Activated T-cell treated with anti-CD3 and anti-CD28 coated beads for 48 hours (primary cell): ENCODE results near the gene SDSL.
A peak's percentile ranks its signal among the peaks of the same experiment; 100 is the strongest.

Experiments used
- DNase-seq: peaks from one replicate; pipeline ENCODE4 v3.0.0-alpha.2; 2020; ENCODE audit warnings: low read depth

SDSL gene

DNA sequence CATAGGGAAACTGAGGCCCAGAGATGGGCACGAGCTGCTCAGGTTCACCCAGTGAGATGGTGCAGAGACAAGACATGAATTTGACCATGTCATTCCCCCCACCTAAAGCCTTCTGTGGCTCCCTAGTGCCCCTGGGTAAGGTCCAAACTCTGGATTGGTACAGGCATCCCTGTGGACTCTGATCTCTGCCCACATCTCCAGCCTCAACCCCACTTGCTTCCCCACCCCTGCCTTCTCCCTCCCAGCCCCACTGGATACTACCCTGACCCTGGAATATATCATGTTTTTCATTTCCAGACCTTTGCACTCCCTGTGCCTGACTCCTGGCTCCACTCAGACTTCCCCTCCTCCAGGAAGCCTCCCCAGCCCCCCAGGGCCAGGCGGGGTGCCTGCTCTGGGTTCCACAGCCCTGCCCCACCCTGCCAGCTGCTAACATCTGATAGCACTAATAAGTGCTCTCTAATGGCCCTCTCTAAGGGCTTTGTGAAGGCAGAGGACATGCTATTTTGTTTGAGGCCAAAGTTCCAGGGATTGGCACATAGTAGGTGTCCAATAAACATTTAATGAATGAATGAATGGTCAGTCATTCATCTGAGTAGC lies 1.1 kb upstream of the SDSL start:
- DNase-seq = no peak

DNA sequence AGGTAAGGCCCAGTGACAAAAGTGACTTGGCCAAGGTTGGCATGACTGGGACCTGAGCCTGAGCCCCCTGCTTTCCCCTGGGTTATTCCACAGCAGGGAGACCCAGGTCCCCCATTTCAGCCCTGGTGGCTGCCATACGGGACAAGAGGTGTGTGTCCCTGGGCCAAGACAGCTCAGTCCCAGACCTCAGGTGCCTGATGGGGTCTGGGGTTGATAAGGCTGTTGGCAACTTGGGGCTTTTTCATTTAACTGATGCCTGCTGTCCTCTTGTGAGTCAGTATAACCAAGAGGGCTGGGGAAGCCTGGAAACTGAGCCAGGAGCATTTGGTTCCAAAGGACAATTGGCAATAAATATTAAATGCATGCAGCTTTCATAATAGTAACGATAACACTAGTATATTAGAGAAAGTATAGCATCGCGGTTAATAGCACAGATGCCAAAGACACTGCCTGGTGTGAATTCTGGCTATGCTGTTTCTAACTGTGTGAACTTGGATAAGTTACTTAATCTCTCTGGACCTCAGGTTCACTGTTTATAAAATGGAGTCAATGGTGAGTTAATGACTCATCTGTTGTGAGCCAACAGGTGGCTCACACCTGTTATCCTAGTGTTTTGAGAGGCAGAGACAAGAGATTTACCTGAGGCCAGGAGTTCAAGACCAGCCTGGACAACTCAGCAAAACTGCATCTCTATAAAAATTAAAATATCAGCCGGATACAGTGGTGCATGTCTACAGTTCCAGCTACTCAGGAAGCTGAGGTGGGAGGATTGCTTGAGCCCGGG lies 898 bp downstream of the SDSL start:
- no peak for DNase-seq

DNA sequence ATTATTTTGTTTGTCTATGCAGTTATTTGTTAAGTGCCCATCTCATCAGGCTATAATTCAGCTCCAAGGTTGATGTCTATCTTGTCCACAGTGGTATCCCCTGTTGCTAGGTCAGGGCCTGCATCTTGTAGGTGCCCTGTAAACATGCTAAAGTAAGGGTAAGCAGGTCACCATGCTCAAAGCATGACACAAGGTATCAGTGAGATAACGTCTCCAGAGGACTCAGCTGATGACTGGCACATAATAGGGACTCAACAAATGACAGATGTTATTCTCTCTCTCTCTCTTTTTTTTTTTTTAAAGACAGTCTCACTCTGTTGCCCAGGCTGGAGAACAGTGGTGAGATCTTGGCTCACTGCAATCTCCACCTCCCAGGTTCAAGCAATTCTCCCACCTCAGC lies 2.3 kb downstream of the SDSL start:
- DNase-seq = no peak

DNA sequence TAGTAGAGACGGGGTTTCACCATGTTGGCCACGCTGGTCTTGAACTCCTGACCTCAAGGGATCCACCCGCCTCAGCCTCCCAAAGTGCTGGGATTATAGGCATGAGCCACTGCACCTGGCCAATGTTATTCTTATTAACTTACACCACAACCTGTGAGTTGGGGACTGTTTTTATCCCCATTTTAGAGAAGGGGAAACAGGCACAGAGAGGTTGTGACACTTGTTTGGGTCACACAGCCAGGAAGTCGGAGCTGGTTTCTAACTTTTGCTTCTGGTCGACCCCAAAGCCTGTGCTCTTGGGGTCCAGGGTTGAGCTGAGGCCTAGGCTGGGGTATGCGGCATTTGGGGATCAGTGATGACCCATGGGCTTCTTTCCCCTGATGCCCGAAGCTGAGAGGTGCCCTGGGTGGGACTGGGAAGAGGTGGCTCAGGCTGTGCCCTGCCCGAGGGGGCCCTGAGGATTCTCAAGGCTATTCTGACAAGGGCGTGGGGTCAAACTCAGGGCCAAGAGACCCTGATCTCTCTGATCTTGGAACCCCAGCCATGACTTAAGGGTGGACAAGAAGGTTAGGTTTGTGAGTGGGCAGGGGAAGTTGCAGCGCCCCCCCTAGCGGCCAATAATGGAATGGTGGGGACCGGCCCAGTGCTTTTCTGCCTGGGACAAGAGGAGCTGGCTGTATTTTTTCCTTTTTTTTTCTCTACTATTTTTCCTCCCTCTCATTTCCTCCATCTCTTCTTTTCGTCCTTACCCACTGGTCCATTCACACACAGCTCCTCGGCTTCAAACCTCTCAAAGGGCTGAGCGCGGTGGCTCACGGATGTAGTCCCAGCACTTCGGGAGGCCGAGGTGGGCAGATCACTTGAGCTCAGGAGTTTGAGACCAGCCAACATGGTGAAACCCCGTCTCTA lies 3.0 kb downstream of the SDSL start:
- peak; percentile 51 for DNase-seq

DNA sequence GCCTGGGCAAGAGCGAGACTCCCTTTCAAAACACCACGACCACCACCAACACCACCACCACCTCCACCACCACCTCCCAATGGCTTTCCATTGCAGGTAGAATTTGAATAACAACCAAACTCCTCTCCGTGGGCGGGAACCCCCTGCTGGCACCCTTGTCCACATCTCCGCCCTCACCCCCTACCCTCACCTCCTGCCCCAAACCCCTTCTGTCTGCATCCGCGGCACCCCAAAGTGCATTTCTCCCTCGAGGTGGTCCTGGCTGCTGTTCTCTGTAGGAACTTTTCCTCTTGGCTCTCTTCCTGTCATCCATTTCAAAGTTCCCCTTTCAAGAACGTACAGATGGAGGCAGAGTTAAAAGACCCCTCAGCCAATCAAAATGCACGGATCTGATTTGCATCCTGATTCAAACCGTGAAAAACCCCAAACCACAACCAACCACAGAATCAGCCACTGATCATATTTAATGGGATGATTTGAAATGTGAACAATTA lies 3.8 kb downstream of the SDSL start:
- no peak for DNase-seq

DNA sequence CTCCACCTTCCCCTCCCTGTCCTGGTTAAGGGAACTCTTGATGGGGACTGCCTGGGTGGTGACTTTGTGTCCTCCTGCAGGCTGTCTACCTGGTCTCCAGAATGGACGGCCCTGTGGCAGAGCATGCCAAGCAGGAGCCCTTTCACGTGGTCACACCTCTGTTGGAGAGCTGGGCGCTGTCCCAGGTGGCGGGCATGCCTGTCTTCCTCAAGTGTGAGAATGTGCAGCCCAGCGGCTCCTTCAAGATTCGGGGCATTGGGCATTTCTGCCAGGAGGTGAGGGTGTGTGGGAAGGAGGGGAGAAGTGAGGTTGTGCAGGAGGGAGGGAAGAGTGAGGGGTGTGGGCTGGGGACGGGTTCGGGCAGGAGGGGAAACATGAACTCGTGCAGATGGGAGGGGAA lies 5.7 kb downstream of the SDSL start:
- no peak for DNase-seq

DNA sequence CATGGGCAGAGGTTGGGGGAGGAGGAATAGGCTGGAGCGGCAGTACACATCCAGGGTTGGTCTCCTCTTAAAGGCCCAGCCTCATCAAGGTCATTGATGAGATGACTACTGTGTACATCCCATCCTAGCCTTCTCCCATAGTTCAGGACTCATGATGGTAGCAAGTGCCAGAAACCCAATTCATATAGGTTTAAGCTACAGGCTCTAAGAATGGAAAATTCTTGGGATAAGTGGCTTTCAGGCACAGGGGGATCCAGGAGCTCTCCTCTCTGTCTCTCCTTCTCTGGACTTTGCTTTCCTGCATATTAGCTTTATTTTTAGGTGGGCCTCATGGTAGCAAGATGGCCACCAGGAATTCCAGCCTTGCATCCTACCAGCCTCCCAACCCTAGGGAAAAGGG lies 6.3 kb downstream of the SDSL start:
- DNase-seq = no peak

DNA sequence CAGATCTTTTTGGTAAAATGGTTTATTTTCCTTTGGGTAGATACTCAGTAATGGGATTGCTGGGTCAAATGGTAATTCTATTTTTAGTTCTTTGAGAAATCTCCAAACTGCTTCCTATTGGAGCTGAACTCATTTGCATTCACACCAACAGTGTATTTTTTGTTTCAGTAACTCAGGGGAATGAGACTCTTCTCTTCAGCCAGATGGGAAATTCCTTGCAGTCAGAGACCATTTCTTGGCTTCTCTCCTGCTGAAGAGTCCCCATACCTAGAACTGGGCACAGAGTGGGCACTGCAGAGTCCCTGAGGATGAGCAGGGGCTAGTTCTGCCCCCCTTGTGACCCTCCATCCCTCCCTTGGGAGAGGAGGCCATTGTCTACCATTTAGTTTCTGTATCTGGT lies 10.8 kb downstream of the SDSL start:
- no peak for DNase-seq

DNA sequence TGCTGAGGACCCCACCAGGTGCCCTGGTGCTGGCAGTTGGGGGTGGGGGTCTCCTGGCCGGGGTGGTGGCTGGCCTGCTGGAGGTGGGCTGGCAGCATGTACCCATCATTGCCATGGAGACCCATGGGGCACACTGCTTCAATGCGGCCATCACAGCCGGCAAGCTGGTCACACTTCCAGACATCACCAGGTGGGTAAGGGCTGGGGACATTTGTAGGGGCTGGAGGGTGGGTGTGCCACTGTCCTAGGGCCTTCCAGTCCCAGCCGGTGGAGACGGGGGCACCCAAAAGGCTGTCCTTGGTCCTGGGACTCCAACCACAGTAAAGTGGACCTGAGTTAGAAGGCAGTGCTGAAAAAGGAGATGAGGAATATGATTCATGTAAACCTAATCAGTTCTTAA lies 13.2 kb downstream of the SDSL start:
- DNase-seq = no peak

DNA sequence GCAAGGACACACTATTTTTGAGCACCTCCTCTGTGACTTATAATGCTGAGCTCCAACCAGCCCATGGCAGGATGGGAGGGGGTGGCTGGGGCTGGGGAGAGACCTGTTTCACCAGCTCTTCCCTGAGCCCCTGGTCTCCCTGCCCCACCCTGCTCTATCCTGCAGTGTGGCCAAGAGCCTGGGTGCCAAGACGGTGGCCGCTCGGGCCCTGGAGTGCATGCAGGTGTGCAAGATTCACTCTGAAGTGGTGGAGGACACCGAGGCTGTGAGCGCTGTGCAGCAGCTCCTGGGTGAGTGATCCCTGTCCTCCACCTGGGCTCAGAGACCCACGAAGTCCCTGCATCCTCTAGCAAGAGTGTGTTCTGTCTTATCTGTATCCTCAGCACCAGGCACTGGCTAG lies 14.4 kb downstream of the SDSL start:
- DNase-seq = no peak

DNA sequence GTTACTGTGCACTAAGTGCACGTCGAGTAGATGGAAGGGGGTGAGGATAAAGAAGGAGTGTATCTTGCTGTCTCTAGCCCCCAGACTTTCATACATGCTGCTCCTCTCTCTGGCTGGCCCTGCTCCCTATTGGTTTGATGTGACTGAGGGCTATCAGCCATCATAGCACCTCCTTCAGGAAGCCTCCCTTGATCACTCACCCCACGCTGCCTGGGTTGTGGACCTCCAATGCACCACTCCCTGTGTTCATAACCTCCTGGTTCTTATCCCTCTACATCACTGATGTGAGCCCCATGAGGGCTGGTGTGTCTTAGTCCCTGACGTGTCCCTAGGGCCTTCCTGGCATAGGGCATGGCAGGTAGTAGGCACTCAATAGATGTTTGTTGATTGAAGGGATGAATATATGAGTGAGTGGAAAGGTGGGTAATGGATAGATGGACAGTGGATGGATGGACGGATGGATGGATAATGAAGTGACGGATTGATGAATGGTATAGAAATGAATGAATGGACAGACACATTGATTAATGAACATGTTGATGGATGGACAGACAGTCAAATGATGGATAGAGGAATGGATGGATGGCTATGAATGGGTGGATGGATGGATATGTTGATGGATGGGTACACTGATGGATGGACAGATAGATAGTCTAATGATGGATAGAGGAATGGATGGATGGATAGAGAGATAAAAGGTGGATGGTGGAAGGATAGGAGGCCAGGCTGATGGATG lies 15.0 kb downstream of the SDSL start:
- no peak for DNase-seq

DNA sequence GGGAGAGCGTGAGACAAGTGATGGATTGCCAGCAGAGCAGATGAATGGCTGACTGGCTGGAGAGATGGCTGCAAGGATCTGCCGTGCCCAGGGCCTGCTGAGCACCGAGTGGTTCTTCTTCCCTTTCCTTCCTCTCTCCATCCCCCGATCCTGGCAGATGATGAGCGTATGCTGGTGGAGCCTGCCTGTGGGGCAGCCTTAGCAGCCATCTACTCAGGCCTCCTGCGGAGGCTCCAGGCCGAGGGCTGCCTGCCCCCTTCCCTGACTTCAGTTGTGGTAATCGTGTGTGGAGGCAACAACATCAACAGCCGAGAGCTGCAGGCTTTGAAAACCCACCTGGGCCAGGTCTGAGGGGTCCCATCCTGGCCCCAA lies 15.5 kb downstream of the SDSL start:
- DNase-seq = no peak

DNA sequence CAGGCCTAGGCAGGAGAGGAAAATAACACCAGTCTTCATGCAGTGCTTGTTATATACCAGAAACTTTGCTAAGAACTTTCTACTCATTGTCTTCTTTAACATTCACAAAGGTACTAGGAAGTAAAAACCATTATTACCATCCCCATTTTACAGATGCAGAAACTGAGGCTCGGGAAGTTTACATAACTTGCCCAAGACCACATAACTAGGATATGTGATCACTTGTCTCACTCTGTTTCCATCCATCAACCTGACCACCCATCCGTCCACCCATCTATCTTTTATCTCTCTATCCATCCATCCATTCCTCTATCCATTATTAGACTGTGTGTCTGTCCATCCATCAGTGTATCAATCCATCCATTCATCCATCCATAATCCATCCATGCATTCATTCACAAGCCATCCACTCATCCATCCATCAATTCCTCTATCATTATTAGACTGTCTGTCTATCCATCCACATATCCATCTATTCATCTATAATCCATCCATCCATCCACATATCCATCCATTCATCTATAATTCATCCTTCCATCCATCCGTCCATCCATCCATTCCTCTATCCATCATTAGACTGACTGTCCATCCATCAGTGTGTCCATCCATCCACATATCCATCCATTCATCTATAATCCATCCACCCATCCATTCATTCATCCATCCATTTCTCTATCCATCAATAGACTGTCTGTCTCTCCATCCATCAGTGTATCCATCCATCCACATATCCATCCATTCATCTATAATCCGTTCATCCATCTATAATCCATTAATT lies 16.5 kb downstream of the SDSL start:
- DNase-seq = no peak

DNA sequence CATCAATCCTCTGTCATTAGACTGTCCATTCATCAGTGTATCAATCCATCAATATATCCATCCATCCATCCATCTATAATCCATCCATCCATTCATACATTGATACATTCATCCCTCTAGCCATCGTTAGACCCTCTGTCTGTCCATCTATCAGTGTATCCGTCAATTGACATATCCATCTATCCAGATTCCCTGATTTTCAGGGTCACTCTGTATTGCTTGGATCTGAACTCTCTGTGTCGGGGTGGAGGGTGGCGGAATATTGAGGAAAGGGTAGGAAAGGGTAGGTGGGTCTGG lies 17.1 kb downstream of the SDSL start:
- DNase-seq = no peak

DNA sequence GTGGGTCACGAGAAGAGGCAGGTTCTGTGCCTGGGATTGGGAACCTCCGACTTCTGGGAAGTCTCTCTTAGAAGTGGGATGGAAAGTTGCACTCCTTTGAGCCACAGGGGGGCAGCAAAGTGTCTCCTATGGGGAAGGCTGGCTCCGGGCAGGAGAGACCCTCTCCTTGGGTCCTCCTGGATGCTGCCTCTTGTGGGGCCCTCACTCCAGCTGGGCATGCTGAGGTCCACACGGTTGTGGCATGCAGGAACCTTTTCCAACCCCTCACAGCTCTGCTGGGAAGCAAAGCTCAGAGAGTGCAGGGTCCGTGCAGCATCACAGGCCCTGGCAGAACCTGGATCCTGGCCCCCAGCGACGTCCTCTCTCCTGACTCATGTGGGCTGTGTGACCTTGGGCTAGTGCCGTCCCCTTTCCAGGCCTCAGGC lies 17.4 kb downstream of the SDSL start:
- DNase-seq = no peak

DNA sequence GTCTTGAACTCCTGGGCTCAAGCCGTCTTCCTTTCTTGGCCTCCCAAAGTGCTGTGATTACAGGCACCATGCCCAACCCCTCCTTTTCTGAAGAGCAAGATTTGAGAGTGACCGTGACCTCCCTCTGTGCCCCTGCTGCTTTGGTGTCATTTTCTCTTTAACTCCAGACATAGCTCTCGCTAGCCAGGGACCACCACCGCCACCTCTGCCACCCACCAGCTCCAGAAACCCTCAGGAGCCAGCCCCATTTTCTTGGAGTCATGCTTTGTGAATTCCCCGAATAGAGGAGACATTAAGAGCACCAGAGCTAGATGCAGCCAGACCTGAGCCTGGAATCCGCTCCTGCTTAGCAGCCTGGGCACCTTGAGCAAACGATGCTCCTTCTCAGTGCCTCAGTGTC lies 18.2 kb downstream of the SDSL start:
- no peak for DNase-seq

DNA sequence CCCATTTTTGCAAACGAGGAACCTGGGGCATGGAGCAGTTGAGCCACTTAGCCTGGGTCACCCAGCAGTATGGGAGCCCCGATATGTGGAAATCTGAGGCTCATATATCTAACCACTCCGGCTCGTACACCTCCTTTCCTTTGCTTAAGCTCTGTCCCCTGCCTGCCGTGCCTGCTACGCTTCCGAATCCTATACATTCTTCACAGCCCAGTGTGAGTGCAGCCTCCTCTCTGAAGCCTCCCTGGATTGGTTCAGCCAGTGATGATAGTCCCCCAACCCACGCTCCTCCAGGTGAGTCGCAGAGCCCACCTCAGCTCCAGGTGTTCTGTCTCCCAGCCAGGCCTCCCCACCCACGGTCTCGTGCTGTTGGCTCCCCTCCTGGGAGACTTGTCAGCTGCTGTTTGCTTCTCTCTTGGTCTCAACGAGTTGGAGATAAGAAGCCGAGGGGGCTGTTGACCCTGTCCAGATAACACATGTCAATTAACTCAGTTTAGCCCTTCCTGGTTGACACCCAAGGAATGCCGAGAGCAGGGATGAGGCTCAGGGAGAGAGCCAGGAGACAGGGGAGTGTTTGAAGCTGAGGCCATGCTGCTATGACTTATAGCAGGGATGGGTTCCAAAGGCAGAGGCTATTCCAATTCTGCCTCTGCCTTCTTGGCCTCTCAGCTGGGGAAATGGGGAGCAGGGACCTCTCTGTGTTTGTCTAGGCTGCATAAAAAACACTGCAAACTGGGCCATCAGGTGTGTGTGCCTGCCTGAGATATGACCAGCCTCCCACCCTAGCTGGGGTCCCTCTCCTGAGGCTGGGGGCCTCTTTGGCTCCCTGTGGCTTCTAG lies 19.0 kb downstream of the SDSL start:
- DNase-seq = no peak

DNA sequence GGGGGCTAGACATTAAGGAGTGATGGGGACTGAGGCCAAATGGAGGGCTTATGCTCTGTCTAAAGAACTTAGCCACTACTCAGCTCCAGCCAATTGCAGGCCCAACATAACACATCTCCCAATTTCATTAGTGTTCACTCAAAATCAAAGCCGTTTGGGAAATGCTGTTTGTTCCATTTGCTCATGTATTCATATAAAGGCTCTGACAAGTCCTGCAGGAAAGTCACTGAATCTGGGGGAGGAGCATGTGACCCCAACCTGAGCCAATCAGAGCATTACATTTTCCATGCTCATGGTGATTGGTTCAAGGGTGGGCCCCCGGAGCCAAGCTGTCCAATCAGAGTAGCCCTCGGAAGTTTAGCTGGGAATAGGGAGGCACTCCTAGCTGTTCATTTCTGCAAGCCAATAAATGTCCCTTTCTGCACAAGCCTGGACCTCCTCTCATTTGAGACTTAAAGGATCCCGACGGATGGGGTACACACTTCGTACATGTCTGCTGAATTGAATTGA lies 20.9 kb downstream of the SDSL start:
- DNase-seq = no peak

DNA sequence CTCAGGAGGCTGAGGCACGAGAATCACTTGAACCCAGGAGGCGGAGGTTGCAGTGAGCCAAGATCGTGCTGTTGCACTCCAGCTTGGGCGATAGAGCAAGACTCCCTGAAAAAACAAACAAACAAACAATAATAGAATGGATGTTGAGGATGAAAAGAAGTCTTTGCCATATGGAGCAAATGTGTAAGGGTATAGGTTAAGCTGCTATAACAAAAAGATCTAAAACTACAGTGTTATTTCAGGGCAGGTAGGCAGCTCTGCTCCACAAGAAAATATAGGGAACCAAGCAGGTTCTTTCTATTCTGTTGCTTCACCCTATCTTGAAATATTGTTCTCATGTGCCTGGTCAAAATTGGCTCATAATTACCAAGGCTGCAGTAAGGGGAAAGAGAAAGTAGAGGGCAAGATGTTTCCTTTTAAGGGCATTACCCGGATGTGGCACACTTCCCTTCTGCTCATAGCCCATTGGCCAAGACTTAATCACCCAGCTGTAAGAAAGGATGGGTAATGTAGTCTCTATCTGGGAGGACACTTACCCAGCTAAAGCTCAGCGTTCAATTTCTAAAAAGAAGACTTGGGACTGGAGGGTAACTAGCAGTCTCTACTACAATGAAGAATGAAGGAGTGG lies 23.5 kb downstream of the SDSL start:
- DNase-seq = no peak

DNA sequence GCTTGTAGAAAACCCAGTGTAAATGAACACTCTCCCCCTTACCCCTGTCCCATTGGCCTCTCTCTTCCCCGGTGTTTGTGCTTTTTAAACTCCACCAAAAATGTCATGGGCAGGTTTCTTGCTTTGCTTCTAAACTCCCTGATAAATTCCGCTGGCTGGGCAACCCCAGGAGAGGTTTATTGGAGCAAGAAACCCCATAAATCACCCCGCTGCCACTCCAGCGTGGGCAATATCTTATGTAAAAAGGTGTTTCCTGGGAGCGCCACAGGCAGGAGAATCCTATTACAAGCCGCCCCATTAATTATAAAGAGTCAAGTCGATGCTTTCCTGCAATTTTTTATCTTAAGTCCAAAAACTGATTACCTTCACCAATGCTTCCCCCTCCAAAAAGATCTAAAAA lies 26.7 kb downstream of the SDSL start:
- no peak for DNase-seq
